Left renal pelvis (tissue), 4 donors: ENCODE results near the gene MOV10. TPM values are rescaled to one million over a fixed set of nuclear protein-coding genes. Genes with fewer than 3 reads are reported as not detected.
"Not testable (repeated sequence)": the region's sequence is repeated elsewhere in the genome, so short reads cannot be mapped to it uniquely, and the experiment has no call there.

Source experiments
- DNase-seq, 4 donors: peaks; one replicate each; pipeline ENCODE4 v3.0.0-alpha.2; 2013; ENCODE audit warnings: low read depth in 4 of 4, low spot score in 3 of 4
- polyA plus RNA-seq, 4 donors: library from polyadenylated mRNA; unstranded; fragments of 120-200 nt; gene quantifications; one replicate each; pipeline ENCODE4 v1.2.1, GENCODE V29; 2013; ENCODE audit not compliant: insufficient read length in 4 of 4

MOV10 gene
- polyA plus RNA-seq, 4 donors: 60.9 to 87.9 (median 68.9) TPM

DNA sequence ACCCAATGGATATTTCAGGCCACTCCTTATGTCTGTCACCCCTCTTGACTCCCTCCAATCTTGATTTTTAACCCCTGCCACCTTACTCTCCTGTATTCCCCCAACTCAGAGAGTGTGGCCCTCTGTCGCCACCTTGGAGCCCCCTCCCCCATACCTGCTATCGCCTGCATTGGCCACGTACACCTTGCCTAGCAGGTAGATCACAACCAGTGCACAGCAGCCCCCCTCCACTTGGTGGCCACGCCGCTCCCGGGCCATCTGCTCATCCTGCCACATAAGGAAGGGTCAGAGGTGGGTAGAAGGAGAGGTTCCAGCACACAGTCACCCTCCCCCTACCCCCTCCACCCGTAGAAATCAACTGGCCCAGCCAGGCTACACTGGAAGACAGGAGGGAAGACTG is 37.7 kb downstream of the MOV10 start:
- DNase-seq: no peak

DNA sequence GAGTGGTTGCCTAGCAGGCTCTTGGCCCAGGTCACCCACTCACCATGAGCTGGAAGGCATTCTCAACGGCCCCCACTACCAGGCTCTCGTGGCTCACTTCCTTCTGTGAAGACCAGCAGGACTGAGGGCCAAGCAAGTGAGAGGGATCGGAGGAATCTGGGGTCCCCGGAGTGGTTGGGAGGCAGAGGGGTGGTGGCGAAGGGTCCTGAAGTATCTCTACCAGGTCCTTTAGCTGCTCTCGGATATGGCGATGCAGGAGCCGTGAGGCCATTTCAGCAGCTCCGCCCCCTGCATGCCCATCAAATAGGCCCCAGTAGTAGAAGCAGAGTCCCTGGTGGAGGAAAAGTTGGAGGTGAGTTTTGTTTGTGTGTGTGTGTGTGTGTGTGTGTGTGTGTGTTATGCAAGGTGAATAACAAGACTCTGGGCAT is 38.3 kb downstream of the MOV10 start:
- DNase-seq: no peak

DNA sequence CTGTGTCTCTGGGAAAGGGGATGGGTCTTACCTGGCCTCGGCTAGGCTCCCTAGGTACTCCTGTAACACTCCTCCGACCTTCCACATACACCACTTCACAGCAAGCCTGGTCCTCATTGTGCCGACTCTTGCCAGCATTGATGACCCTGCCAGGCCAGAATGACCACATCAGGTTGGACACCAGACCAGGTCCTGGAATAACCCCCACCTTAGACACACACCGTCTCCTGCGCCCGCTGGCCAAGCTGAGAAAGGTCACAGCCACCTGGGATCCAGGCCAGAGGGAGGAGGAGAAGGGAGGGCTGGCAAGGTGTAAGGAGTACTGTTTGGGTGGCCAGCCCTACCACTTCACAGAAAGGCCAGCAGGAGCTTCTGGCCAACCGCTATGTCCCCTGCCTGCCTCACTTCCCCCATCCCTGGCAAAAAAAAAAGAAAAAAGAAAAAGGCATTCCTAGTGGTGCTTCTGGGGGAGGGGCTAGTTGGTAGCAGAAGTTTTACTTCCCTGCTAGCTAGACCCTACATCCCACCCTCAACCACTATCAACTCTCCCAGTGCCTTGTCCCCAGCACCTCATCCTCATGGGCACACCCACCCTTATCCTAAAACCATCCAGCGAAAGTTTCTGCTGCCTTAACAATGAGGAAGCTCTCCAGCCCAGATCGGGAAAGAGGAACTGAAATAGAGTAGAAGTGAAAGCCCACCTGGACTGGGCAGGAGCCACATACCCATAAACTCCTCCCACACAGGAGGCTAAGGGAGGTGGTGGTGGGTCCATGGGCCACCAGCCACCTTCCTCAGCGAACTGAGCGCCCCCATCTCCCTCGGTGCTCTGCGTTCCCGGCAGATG is 39.2 kb downstream of the MOV10 start:
- no peak for DNase-seq

DNA sequence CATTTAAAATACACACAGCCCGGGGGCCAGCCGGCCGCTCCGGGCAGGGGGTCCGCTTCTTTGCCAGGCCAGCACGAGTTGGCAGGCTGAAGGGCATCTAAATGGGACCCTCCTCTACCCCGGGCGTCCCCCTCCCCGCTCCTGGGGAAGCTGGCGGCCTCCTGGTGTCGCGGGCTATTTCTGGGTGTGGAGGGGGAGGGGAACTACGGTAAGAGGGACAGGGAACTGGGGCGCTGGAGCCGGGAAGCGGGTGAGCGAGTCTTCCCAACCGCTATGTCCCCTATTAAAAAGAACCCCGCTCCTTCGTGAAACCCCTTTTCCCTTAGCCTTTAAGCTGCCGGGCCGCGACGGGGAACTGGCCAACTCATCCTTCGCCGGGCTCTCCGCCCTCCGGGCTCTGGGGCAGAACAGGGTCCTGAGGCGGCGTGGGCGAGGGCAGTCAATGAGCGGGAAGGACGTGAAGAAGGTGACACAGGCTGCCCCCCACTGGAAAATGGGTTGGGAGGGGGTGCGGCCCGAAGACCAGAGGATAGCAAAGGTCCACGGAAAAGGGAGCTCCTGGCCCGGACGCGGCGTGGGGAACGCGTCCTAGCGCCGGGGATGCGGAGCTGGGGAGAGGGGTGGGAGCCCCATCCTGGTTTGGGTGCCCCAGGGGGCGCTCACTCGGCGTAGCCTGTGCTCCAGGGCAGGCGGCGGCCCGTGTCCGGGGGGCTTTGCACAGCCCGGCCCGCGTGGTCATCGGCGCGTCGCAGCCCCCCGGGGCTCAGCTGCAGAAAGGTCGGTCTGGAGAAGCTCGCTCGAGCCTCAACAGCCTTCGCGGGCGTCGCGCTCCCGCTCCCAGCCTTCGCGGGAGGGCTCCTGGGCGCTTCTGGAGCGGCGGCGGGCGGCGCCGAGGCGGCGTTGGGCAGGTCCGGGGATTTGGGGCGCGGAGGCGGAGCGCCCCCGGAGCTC is 40.1 kb downstream of the MOV10 start:
- no peak for DNase-seq

DNA sequence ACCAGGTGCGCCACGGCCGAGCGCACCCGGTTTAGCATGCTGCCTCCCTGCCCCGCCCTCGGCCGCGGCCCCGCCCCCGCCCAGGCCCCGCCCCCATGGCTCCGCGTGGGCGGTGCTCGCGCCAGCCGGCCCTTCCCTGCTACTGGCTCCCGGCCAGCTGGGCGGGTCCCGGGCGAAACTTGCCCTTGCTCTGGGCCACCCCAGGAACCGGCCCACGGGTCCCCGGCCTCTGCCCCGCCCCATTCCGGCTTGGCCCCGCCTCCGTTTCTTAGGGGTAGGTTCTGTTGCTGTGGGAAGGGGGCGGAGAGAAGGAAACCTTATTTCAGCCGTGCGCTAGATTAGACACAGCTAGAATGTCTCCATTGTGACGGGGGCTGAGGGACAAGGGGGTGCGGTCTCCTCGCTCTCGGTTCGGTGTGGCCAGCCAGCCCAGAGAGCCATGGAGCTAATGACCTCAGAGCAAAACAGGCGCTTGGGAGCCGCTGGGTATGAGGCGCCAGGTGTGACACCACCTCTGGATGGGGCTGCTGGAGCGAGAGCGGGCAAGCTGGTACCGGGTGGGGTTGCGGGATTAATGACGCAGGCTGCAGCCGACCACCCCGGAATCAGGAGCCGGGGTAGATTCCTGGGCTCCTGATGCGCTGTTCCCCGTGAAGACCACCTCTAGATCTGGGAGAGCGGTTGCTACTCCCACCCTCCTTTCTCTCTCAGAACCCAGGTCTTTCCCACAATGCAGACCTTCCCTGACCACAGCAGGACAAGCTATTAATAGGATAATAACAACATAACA is 41.0 kb downstream of the MOV10 start, which contains the start of gene PPM1J:
Gene PPM1J, minus strand, starts transcription at position 69 of the 790 bp plus-strand sequence. Its CDS starts 31 bp downstream, at position 38.
- DNase-seq: peak in 2 of 4 donors; percentile 79 to 83

DNA sequence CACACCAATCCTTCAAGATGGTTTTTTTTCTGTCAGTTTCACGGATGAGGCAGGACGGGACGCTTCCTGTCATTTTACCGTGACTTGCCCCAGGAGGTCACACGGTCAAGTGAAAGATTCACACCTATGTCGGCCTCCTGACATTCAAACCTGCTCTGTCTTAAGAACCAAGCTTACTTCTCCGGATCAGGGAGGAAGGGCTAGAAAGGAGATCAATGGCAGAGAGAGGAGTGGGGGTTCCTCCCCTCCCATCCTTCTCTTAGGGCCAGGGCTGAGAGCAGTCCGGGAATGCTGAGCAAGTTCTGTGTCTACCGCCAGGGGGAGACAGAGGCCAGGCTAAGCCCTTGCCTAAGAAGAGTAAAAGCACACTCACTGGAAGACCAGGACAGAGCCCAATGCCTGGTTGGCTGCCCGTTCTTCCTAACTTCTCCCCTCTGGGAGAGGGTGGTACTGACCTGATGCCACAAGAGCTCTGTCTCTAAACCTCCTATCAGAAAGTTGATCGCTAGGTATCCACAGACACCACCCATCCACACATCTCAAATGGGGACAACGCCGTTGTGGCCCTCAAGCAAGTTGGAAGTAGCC is 41.8 kb downstream of the MOV10 start:
- peak in 2 of 4 donors; percentile 83 to 86 for DNase-seq

DNA sequence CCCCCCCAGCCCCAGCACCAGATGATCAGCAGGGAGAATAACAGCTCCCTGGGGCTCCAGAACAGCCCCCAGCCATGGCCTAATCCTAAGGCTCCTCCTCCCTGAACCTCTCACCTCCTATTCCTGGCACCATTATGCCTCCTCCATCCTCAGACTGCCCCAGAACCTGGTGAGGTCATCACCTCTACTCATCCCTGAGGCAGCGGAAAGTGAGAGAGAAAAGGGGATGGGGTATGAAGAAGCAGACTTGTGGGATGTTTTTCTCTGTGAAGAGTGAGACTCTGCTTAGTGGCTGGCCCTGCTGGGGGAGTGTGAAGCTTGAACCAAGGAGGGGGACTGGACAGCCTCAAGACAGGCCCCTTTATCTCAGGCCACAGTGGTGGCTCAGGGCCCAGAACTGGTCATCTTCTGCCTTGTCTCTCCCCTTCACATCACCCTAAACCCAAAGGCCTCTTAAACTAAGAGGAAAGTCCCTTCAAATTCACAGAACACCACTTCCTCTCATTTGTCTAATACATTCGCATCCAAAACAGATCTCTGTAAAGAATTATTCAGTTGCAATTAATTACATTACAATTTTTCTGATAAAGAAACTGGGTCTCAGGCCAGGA is 42.9 kb downstream of the MOV10 start:
- no peak for DNase-seq

DNA sequence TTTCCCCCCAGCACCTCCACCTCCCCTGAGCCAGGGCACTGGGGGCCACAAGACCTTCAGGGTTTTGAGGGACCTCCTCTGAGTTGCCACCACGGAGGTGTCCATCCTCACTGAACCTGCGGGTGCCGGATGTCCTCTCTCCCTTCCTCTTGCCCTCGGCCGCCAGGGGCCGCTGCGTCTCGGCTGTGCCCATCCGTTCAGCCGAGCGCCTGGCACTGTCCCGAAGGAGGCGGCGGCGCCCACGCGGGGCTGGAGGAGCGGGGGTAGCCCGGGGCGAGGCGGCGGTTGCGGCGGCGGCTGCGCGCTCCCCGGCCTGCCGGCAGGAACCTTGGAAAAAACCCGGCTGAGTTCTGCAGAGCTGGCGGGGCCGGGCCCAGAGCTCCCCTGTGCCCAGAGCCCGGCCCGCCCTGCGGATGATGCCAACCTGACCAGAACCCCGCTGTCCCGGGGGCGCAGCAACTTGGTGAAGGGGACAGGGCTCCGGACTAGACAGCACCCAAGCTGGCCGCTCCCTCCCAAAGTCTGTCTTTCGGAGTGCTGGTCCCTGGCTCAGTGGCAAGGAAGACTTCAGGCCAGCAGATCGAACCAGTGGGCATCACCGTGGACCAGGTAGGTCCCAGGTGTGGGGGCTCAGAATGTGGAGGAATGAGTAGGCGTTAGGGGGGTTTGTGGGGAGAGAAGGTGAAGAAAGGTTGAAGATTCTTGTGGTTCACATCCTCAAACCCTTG is 44.4 kb downstream of the MOV10 start:
- no peak for DNase-seq

DNA sequence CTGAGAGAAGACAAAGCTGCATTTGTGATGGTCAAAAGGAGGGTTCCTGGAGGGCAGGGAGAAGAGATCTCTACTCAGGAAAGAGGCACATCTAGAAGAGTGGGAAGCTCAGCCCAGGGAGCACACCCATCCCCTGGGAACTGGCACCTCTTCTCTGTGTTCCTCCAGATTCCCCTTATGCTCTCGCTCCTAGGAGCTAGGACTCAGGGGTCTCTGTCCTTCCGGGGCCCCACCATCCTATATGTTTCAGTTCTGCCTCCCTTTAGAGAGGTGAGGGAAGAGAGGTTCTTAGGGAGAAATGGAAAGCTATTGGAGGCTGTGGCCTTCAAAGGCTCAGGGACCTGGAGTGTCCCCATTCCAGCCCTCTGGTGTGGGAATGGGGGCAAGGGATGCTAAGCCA is 45.2 kb downstream of the MOV10 start:
- DNase-seq: no peak

DNA sequence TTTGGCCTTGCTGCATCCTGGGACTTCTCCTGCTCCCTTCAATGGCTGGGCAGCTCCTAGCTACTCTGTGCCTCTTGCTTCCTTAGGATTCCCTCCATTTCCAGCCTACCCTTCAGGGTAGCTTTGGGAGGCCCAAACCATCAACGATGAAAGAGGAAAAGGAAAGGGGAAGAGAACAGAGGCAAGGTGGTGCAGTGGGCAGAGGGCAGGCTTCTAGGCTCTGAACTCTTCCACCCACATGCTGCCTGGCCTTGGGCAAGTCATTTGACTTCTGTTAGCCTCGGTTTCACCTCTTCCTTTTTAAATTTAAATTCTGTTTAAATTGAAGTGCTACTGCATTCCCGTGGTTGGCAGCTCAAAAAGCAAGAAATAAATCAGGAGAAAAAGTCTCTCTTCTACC is 46.3 kb downstream of the MOV10 start:
- no peak for DNase-seq

DNA sequence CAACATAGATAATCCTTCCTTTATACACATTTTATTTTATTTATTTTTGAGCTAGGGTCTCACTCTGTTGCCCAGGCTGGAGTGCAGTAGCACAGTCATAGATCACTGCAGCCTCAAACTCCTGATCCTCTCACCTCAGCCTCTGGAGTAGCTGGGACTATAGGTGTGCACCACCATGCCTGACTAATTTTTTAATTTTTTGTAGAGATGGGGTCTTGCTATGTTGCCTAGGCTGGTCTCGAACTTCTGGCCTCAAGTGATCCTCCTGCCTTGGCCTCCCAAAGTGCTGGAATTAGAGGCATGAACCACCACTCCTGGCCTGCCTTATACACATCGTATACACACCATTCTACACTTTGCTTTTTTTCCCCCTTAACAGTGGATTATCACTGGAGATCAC is 46.8 kb downstream of the MOV10 start:
- DNase-seq: not testable (repeated sequence)

DNA sequence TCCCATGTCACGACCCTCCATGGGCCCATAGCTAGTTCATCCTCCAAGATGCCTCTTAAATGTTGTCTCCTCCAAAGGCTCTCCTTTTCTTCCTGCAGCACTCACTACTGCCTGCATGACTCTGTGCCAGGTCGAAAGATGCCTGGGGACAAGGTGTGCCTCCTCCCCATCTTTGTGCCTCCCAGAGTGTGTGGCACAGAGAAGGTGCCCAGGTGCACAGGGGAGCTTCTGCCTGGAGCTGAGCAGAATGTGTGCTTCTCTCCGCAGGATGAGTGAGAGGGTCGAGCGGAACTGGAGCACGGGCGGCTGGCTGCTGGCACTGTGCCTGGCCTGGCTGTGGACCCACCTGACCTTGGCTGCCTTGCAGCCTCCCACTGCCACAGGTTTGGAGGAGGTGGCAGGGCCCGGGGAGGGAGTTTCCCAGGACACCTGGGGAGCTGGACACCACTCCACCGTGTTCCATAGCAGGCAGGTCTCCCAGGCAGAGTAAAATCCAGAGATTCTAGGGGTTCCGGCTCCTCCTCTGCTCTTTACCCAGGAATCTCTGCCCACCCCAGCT is 47.6 kb downstream of the MOV10 start:
- no peak for DNase-seq

DNA sequence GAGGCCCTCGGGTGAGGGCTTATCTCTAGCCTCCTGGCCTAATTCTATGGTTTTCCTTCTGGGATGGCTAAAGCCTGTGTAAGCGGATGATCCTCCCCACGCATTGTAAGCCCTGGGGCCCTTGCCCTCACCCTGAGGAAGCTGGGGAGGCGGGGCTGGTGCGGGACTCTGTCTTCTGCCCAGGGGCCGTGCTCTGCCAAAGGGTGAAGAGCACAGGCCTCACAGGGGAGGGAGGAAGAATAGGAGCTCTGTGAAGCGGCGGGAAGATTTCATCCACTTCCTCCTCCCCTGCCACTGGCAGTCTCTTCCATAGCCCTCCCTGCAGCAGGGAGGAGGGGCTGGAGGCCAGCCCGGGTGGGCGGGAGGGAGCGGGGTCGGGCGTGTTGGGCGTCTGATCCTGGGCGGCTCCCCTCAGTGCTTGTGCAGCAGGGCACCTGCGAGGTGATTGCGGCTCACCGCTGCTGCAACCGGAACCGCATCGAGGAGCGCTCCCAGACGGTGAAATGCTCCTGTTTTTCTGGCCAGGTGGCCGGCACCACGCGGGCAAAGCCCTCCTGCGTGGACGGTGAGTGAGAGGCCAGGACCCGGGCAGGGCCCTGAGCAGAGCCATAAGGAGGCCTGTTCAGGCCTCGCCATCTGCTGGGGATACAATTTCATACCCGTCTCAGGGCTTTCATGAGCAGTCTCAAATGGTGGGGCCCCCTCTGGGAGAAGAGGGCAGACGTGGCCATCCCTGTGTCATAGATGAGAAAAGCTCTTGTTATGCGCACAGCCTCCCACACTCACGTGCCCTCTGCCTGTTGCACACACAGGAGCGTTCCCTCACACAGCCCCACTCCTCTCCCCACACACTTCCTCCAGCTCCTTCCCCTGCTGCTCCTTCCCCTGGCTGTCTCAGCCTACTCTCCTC is 48.4 kb downstream of the MOV10 start:
- DNase-seq: no peak

DNA sequence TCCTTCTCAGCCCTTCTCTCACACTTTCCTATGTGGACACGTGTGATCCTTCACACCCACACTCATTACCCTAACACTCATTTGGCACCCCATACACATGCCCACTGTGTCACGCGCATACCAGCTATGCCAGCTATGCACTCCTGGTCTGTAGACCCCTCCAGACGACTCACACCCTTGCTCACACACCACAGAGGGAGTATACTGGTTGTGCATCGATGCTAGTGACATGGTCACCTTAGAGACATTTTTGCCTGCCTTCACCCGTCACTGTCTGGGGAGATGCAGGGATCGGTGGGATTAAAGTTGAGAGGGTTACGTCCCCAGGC is 49.0 kb downstream of the MOV10 start:
- no peak for DNase-seq

DNA sequence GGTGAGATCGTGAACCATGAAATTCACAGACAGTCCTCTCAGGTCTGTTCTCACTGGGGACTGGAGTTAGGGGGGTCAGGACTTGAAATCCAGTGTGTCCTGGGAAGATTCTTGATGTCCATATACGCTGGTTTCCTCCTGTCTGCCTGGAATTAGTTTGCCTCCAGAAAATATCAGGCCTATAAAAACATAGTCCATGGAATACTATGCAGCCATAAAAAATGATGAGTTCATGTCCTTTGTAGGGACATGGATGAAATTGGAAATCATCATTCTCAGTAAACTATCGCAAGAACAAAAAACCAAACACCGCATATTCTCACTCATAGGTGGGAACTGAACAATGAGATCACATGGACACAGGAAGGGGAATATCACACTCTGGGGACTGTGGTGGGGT is 49.8 kb downstream of the MOV10 start:
- not testable (repeated sequence) for DNase-seq

DNA sequence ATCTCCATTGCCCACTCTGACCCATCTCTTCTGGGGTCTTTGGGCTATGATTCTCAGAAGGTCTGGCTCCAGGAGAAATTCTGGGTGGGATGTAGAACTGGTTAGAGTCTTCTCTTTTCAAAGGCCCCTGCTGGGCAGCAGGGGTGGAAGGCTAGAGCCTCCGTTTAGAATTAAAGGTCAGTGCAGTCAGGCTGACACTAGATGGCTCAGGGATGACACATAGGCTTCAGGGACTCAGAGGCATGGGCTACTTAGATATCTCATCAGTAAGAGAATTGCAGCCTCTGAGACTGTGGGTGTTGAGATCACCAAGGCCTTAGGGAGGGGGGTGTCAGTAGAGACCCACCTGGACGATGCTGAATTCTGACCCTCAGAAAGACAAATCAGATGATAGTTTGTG is 53.3 kb downstream of the MOV10 start:
- DNase-seq: no peak

DNA sequence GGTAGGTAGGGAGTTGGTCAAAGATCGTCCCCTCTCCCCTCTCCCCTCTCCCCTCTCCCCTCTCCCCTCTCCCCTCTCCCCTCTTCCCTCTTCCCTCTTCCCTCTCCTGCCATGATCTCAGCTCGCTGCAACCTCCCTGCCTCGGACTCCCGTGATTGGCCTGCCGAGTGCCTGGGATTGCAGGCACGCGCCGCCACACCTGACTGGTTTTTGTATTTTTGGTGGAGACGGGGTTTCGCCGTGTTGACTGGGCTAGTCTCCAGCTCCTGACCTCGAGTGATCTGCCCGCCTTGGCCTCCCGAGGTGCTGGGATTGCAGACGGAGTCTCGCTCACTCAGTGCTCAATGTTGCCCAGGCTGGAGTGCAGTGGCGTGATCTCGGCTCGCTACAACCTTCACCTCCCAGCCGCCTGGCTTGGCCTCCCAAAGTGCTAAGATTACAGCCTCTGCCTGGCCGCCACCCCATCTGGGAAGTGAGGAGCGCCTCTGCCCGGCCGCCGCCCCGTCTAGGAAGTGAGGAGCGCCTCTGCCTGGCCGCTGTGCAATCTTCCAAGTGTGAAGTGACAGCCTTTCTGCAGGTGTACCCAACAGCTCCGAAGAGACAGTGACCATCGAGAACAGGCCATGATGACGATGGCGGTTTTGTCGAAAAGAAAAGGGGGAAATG is 54.0 kb downstream of the MOV10 start:
- not testable (repeated sequence) for DNase-seq
